ENCODE results near the gene ITLN1.

DNA sequence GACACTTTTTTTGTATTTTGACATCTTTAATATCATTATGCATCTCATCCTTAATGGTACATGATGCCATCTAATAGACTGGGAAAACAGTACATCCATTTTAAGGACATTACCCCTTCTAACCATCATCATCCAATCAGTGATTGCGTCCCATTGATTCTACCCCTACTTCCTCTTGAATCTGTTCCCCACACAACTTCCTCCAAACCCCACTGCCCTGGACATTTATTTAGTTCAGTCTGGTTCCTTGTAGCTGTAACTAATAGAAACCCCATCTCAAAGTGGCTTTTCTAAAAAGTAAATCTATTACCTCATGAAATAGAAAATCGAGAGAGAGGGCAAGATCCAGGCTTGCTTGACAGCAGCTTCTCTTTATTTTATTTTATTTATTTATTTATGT is 2.1 kb upstream of the ITLN1 start:
- TF ChIP-seq SUZ12 (IDR thresholded peaks at IDR 0.05; ENCODE audit: extremely low read depth, insufficient read depth, insufficient read length) (no peak), YY1 (IDR thresholded peaks at IDR 0.05; ENCODE audit: insufficient read depth, insufficient read length) (no peak)

Data from NT2/D1 (cell line).